GM12872 (cell line): ENCODE results near the gene NOL6.

Experiments
- TF ChIP-seq, protein P1 (sequence below): IDR thresholded peaks from 3 replicates; pipeline ENCODE4 v1.5.1; 2011; ENCODE audit warnings: low read depth, mild to moderate bottlenecking, low read length, moderate library complexity; ENCODE audit not compliant: insufficient read depth

NOL6 gene

GRCh38 chr9:33419708-33420303 is 53.9 kb downstream of the NOL6 start:
- TF ChIP-seq, protein P1, sequence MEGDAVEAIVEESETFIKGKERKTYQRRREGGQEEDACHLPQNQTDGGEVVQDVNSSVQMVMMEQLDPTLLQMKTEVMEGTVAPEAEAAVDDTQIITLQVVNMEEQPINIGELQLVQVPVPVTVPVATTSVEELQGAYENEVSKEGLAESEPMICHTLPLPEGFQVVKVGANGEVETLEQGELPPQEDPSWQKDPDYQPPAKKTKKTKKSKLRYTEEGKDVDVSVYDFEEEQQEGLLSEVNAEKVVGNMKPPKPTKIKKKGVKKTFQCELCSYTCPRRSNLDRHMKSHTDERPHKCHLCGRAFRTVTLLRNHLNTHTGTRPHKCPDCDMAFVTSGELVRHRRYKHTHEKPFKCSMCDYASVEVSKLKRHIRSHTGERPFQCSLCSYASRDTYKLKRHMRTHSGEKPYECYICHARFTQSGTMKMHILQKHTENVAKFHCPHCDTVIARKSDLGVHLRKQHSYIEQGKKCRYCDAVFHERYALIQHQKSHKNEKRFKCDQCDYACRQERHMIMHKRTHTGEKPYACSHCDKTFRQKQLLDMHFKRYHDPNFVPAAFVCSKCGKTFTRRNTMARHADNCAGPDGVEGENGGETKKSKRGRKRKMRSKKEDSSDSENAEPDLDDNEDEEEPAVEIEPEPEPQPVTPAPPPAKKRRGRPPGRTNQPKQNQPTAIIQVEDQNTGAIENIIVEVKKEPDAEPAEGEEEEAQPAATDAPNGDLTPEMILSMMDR = no peak

- TF ChIP-seq, protein P1 = no peak
Observed at GRCh38 chr9:33418090-33418489, 55.6 kb downstream of the NOL6 start.

DNA sequence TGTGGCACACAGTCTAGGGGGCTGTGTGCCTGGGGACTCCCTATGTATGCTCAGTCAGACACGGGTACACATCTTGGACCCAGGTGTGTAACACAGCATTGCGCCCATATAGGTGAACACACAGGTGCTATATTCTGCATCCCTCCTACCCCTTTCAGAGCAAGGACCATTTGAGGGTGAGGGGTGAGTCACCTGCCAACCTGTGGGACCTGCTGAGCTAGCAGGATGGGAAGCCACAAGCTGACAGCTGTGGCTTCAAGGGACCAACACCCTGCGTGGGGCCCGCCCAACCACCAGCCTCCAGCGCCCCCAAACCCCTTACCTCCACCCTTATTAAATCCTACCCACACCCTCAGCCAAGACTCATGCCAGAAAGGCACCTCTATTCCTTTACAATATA is 56.7 kb downstream of the NOL6 start:
- TF ChIP-seq, protein P1 = no peak

DNA sequence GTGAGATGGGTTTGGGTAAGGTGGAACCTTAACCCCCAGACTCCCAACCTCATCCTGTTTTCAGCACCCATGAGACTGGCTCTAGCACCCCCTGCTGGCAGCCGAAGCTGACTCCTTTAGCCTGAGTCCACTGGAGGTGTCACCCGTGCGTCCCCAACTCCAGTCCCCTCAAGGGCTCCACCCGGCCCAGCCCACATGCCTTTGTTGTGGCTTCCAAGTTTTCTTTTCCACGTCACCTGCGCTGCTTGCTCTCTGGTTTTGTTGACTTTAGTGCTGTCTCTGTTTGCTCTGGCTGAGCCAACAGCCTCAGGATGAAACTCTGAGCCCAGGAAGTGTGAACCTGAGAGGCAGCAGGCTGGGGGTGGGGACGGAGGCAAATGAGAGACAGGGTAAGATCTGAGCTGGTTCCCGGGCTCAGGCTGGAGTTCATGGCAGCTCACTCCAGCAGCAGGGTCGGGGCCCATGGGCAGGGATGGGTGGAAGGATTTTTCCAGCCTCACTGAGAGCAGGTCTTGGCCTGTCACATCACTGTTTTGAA is 58.2 kb downstream of the NOL6 start:
- TF ChIP-seq, protein P1 = peak; percentile 91

- TF ChIP-seq, protein P1 = no peak
Observed at GRCh38 chr9:33414889-33415500, 58.7 kb downstream of the NOL6 start.

- TF ChIP-seq, protein P1 = no peak
Observed at GRCh38 chr9:33414268-33414667, 59.5 kb downstream of the NOL6 start.
